ENCODE results near the gene CNTN4. TPM values are rescaled to one million over a fixed set of nuclear protein-coding genes. Genes with fewer than 3 reads are reported as not detected.

Gene CNTN4
- total and polyA plus RNA-seq, 2 of the 8 experiments (the other 6 are each of a cell fraction or from before 2014, with no cell fraction given), result 0.41 to 2.2 TPM

DNA sequence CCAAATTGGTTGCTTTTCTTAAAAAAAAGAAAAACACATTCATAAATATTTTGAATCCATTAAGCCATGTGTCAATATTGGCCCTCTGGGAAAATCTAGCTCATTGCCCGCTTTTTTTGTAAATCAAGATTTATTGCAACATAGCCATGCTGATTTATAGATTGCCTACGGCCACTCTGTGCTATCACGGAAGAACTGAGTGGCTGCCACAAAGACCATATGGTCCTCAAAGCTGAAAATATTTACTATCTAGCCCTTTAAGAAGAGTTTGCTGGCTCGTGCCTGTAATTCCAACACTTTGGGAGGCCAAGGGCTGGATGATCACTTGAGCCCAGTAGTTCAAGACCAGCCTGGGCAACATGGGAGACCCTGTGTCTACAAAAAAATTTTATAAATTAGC, 965.6 kb downstream of the CNTN4 start:
- FAIRE-seq, result no peak
- no peaks in the 10 kb centered on the region for H4K20me1 ChIP-seq (replicated peaks in 1 of 2; ENCODE audit: control insufficient read depth in 1 of 2, insufficient read depth in 2 of 2, low read length in 2 of 2)
- TF ChIP-seq SP1 (IDR thresholded peaks at IDR 0.05; ENCODE audit: low read depth, low read length) (no peak), POLR2A (IDR thresholded peaks at IDR 0.05; ENCODE audit: control extremely low read depth in 1 of 2, low read depth in 2 of 2, low read length in 2 of 2) (no peak), POLR2AphosphoS5 (IDR thresholded peaks at IDR 0.05; ENCODE audit: low read depth, low read length) (no peak), YY1 (IDR thresholded peaks at IDR 0.05; ENCODE audit: low read depth, low read length) (no peak), JUN (IDR thresholded peaks at IDR 0.05; ENCODE audit: low read depth, low read length) (no peak), BACH1 (IDR thresholded peaks at IDR 0.05; ENCODE audit: low read length) (no peak), SIN3A (conservative IDR thresholded peaks at IDR 0.05 in 1 of 2, IDR thresholded peaks at IDR 0.05 in 1 of 2; ENCODE audit: low read depth in 1 of 2, low read length in 2 of 2) (no peak), PHF8 (conservative IDR thresholded peaks at IDR 0.05; ENCODE audit: low read depth, low read length) (no peak), KDM1A (IDR thresholded peaks at IDR 0.05; ENCODE audit: borderline replicate concordance, low read length) (no peak), RFX5 (IDR thresholded peaks at IDR 0.05; ENCODE audit: borderline replicate concordance, low read depth, low read length) (no peak), KDM4A (IDR thresholded peaks at IDR 0.05; ENCODE audit: low read depth, low read length, severe bottlenecking) (no peak), CHD1 (IDR thresholded peaks at IDR 0.05; ENCODE audit: low read depth, low read length) (no peak), GABPA (IDR thresholded peaks at IDR 0.05; ENCODE audit: borderline replicate concordance, insufficient read depth, low read length) (no peak), SRF (IDR thresholded peaks at IDR 0.05; ENCODE audit: low read depth, low read length) (no peak)
- TF ChIP-seq, protein P1, sequence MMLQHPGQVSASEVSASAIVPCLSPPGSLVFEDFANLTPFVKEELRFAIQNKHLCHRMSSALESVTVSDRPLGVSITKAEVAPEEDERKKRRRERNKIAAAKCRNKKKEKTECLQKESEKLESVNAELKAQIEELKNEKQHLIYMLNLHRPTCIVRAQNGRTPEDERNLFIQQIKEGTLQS (IDR thresholded peaks at IDR 0.05; ENCODE audit: insufficient read depth, low read depth, low read length), result no peak

More for the DNA sequence above, 965.6 kb downstream of the CNTN4 start:
- no peak overlapping the region for H3K18ac ChIP-seq (ENCODE audit: extremely low read depth, low read length)
- H4K8ac ChIP-seq (ENCODE audit: extremely low read depth, insufficient read depth, low read length), result no peak overlapping the region
- H3K9me3 ChIP-seq (ENCODE audit: insufficient read depth in 2 of 2, low read depth in 1 of 2, low read length in 1 of 2), result no peaks in the 10 kb centered on the region
- H3K4me3 ChIP-seq (ENCODE audit: extremely low read depth in 1 of 4, insufficient read depth in 2 of 4, low read depth in 3 of 4, low read length in 4 of 4), result no peak overlapping the region
- no peak overlapping the region for H2BK120ac ChIP-seq (replicated peaks; ENCODE audit: low read depth, low read length)
- no peak overlapping the region for H3K4me2 ChIP-seq (ENCODE audit: insufficient read depth in 1 of 2, low read depth in 2 of 2, low read length in 2 of 2)
- H3K56ac ChIP-seq (replicated peaks; ENCODE audit: insufficient read length, low read depth, low read length), result no peak overlapping the region
- no peak overlapping the region for H2AK5ac ChIP-seq (ENCODE audit: low read depth, low read length)
- H3K4me1 ChIP-seq (replicated peaks in 1 of 4; ENCODE audit: control insufficient read depth in 3 of 4, insufficient read depth in 4 of 4, low read length in 3 of 4), result peaks cover 0 to 9% (median 3%) of the 10 kb centered on the region in 4 experiments; a peak in 3 of 7 replicates
- H3K23ac ChIP-seq (ENCODE audit: insufficient read length), result no peak overlapping the region
- H3K23me2 ChIP-seq (ENCODE audit: low read depth, low read length), result no peaks in the 10 kb centered on the region
- H3K4ac ChIP-seq (replicated peaks; ENCODE audit: insufficient read length, low read depth, low read length), result no peak overlapping the region
- H2AFZ ChIP-seq (ENCODE audit: low read length), result no peak overlapping the region
- no peak overlapping the region for H3K27ac ChIP-seq (ENCODE audit: low read depth, low read length)
- H3K79me2 ChIP-seq (ENCODE audit: control insufficient read depth in 1 of 2, insufficient read depth in 2 of 2, low read length in 2 of 2), result no peaks in the 10 kb centered on the region
- ChIA-PET CTCF (ENCODE audit: partially characterized antibody) (interaction anchor here (1.4 to 1.5 kb wide), 3 partner anchors 10 to 83 kb away, joined by 3 to 4 read pairs (median 3); no protein-coding TSS in a partner anchor), POLR2A (ENCODE audit: partially characterized antibody) (no interaction called here)
- H4K91ac ChIP-seq (replicated peaks; ENCODE audit: insufficient read length, low read length), result no peak overlapping the region
- no peak overlapping the region for H2BK15ac ChIP-seq (ENCODE audit: low read length)
- H4K5ac ChIP-seq (ENCODE audit: insufficient read length, low read depth, low read length), result no peak overlapping the region
- no peak overlapping the region for H3K14ac ChIP-seq (ENCODE audit: insufficient read length)
- no peak overlapping the region for H2BK12ac ChIP-seq (ENCODE audit: low read depth, low read length)
- WGBS, 2 experiments (ENCODE audit: extremely low coverage in 1 of 2, insufficient coverage in 1 of 2, insufficient read length in 1 of 2, insufficient replicate concordance in 2 of 2, low coverage in 1 of 2, low lambda C conversion rate in 2 of 2, missing lambda C conversion rate in 1 of 2), result 97% methylated on average over 4 of the region's 4 CpGs; no CpG with 5 or more reads in 1 of the 2 experiments
- no peak overlapping the region for H2BK20ac ChIP-seq (ENCODE audit: low read length)
- no peaks in the 10 kb centered on the region for H3K27me3 ChIP-seq (replicated peaks in 1 of 4; ENCODE audit: control insufficient read depth in 3 of 4, extremely low read depth in 1 of 4, insufficient read depth in 3 of 4, low read length in 3 of 4)
- DNase-seq (ENCODE audit: low read depth in 1 of 2, low spot score in 2 of 2), result no peak
- no peak overlapping the region for H3K9ac ChIP-seq (replicated peaks in 1 of 4; ENCODE audit: extremely low read depth in 1 of 4, low read depth in 3 of 4, low read length in 3 of 4)
- no peak overlapping the region for H2BK5ac ChIP-seq (ENCODE audit: low read depth, low read length)
- H3K79me1 ChIP-seq (ENCODE audit: low read depth, low read length), result no peaks in the 10 kb centered on the region
- no peaks in the 10 kb centered on the region for H3K36me3 ChIP-seq (ENCODE audit: control insufficient read depth in 2 of 4, insufficient read depth in 4 of 4, low read length in 3 of 4)
